CD4-positive, alpha-beta T cell treated with Interferon alpha-2 for 1 hour (primary cell): ENCODE results near the gene DNMT3B.

Source experiments
- DNase-seq, 2 donors: peaks; one replicate each; pipeline ENCODE4 v3.0.0-alpha.2; 2020 to 2022

Gene DNMT3B

GRCh38 chr20:32828029-32828680 is 66.0 kb downstream of the DNMT3B start:
- DNase-seq = no peak

GRCh38 chr20:32829311-32830005 is 67.3 kb downstream of the DNMT3B start:
- no peak for DNase-seq

- peak in 1 of 2 donors; percentile 52 for DNase-seq
These were observed 68.3 kb downstream of the DNMT3B start for GRCh38 chr20:32830437-32830836.

DNA sequence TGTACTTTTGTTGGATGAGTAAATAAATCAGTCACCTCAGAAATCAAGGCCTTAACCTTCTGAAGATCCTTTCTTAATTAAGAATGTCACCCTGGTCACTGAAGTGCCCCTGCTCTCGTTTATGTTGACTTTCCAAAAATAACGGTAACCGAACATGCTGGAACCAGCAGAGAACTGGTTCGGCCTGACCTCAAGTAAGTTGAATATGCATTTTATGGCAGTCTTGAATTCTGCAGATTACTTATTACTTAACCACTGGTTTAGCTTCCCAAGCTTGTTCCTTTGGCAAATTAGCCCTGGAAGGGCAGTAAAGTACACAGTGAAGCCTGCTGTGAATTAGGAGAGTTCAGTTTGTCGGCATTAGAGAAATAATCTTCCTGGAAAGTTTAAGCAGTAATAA is 69.8 kb downstream of the DNMT3B start:
- DNase-seq = no peak

- DNase-seq = peak; percentile 11 to 45
These were observed 70.5 kb downstream of the DNMT3B start for GRCh38 chr20:32832664-32833063.

DNA sequence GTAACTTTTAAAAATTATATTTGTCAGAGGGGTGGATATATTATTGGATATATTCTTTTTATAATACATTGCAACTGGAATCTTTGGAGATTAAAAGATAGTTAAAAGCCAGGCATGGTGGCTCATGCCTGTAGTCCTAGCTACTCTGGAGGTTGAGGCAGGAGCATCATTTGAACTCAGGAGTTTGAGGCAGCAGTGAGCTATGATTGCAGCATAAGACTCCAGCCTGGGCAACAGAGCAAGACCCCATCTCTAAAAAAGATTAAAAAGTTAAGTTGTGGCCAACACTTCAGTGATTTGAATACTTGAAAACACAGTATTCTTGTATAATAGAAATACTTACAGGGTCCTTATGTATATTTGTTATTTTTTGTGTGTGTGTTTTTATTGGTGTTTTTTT is 72.8 kb downstream of the DNMT3B start:
- DNase-seq = no peak

- DNase-seq = no peak
These were observed 75.0 kb downstream of the DNMT3B start for GRCh38 chr20:32837157-32837556.

DNA sequence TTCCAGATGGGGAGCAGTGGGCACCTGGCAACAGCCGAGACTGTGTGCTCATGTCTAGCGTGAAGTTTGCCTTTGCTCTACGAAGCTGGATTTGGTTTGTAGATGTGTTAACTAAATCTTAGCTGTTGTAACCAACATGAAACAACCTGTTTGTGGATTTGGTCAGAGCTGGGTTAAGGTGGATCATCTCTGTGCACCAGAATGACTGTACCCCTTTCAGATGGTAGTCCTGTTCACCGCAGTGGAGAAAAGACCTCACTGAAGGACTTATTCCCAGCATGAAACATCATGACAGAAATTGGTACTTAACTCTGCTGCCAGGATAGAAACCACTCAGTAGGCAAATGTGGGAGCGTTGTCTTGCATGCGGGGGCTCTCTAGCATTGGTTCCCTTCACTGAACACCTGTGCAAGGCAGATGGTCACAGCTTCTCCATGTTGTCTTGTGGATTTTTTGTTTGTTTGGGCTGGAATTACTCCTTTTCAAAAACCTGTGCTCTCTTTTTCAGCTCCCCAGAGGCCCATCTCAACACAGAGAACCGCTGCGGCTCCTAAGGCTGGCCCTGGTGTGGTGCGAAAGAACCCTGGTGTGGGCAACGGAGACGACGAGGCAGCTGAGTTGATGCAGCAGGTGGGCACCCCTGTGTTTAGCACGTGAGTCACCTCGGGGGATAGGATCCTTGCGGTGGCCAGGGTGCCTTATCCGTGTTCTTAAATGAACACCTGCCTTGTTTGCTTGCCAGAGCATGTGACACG is 77.2 kb downstream of the DNMT3B start:
- no peak for DNase-seq

GRCh38 chr20:32839982-32840285 is 77.7 kb downstream of the DNMT3B start:
- DNase-seq = no peak

GRCh38 chr20:32841174-32841573 is 79.0 kb downstream of the DNMT3B start:
- DNase-seq = no peak

- no peak for DNase-seq
These were observed 79.4 kb downstream of the DNMT3B start for GRCh38 chr20:32841632-32842031.

- no peak for DNase-seq
These were observed 80.7 kb downstream of the DNMT3B start for GRCh38 chr20:32842688-32843524.

- DNase-seq = no peak
These were observed 83.6 kb downstream of the DNMT3B start for GRCh38 chr20:32845786-32846185.

- no peak for DNase-seq
These were observed 84.7 kb downstream of the DNMT3B start for GRCh38 chr20:32846852-32847251.

- DNase-seq = no peak
These were observed 85.8 kb downstream of the DNMT3B start for GRCh38 chr20:32847964-32848363.

- no peak for DNase-seq
These were observed 86.7 kb downstream of the DNMT3B start for GRCh38 chr20:32848846-32849245.

DNA sequence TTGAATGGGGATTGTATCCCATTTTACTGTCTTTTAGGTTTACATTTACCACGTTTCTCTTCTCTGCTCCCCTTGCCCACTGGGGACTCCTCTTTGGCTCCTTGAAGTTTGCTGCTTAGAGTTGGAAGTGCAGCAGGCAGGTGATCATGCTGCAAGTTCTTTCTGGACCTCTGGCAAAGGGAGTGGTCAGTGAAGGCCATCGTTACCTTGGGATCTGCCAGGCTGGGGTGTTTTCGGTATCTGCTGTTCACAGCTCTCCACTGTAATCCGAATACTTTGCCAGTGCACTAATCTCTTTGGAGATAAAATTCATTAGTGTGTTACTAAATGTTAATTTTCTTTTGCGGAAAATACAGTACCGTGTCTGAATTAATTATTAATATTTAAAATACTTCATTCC is 87.4 kb downstream of the DNMT3B start:
- no peak for DNase-seq

DNA sequence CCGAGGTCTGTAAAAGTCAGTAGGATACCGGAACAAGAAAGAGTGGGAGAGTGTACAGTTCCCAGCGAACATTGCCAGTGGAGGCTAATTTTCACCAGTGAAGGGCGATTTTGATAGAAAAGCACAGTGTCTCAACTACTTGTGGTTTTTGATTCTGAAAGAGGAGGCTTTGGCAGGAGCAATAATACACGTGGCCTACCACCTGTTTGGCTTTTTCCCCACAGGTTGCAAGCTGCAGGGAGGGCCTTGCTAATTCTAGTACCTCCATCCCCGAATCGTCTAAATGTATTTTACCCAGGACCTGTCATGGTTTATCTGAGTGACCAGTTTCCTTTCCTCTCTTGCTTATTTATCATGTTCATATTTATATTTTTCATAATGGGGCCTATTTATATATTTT is 93.2 kb downstream of the DNMT3B start:
- DNase-seq = no peak

GRCh38 chr20:32858189-32858588 is 96.0 kb downstream of the DNMT3B start:
- DNase-seq = no peak
